Activated naive CD8-positive, alpha-beta T cell (primary cell): ENCODE measurements around the gene MCRIP2.

ENCODE experiments used
- H3K27ac Mint-ChIP-seq: one replicate; pipeline ENCODE4 v1.8.0; 2021; ENCODE audit warnings: mixed read lengths
- H3K27me3 Mint-ChIP-seq: one replicate; pipeline ENCODE4 v1.8.0; 2021; ENCODE audit warnings: mixed read lengths
- H3K36me3 Mint-ChIP-seq: one replicate; pipeline ENCODE4 v1.8.0; 2021; ENCODE audit warnings: mixed read lengths
- H3K4me1 Mint-ChIP-seq: one replicate; pipeline ENCODE4 v1.8.0; 2021; ENCODE audit warnings: low read depth, mixed read lengths
- H3K4me3 Mint-ChIP-seq: one replicate; pipeline ENCODE4 v1.8.0; 2021; ENCODE audit warnings: mild to moderate bottlenecking, mixed read lengths
- H3K9me3 Mint-ChIP-seq: one replicate; pipeline ENCODE4 v1.8.0; 2021; ENCODE audit warnings: low read depth, mixed read lengths

MCRIP2 gene

GRCh38 chr16:662095-662494, 20.5 kb downstream of the MCRIP2 start:
- no peaks in the 10 kb centered on the region for H3K36me3 Mint-ChIP-seq
- no peaks in the 10 kb centered on the region for H3K9me3 Mint-ChIP-seq
- no peak overlapping the region for H3K4me3 Mint-ChIP-seq
- no peak overlapping the region for H3K27ac Mint-ChIP-seq
- H3K27me3 Mint-ChIP-seq, result no peaks in the 10 kb centered on the region
- H3K4me1 Mint-ChIP-seq, result peaks cover 3% of the 10 kb centered on the region

DNA sequence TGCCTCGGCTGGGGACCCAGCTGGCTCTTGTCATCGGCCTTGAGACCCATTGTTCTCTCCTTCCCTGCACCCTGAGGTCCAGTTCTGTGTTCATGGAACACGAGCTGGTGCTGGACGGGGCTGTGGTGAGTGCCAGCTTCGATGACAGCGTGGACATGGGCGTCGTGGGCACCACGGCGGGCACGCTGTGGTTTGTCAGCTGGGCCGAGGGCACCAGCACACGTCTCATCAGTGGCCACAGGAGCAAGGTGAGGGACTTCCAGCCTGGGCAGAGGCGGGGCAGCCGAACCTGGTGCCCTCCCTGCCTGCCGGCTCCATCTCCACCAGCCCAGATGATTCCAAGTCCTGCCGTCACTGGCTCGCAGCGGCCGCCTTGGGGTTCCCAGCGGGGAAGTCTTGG, 21.0 kb downstream of the MCRIP2 start:
- Mint-ChIP-seq H3K27me3 (no peaks in the 10 kb centered on the region), H3K27ac (no peak overlapping the region), H3K4me1 (peaks cover 5% of the 10 kb centered on the region)

DNA sequence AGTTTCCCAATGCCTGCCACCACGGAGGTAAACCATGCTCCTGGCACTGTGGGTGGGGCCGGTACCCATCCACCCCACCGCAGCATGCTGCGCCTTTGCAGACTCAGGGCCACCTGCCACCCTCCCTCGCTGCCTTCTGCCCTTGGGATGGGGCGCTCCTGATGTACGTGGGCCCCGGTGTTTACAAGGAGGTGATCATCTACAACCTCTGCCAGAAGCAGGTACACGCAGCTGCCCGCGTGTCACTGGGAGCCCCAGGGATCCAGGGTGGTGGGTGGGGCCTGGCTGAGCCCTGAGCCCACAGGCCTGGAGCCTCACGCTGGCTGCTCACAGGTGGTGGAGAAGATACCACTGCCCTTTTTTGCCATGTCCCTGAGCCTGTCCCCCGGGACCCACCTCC, 24.9 kb downstream of the MCRIP2 start:
- H3K27me3 Mint-ChIP-seq, result no peaks in the 10 kb centered on the region
- peaks cover 6% of the 10 kb centered on the region for H3K4me1 Mint-ChIP-seq
- no peaks in the 10 kb centered on the region for H3K36me3 Mint-ChIP-seq
- no peaks in the 10 kb centered on the region for H3K9me3 Mint-ChIP-seq
- no peak overlapping the region for H3K4me3 Mint-ChIP-seq
- no peak overlapping the region for H3K27ac Mint-ChIP-seq

More for the DNA sequence above, 21.0 kb downstream of the MCRIP2 start:
- Mint-ChIP-seq H3K4me3 (no peak overlapping the region), H3K36me3 (no peaks in the 10 kb centered on the region), H3K9me3 (no peaks in the 10 kb centered on the region)

GRCh38 chr16:667113-667779, 25.6 kb downstream of the MCRIP2 start:
- Mint-ChIP-seq H3K27me3 (no peaks in the 10 kb centered on the region), H3K9me3 (no peaks in the 10 kb centered on the region), H3K36me3 (no peaks in the 10 kb centered on the region), H3K4me3 (peak overlapping the region; percentile 81), H3K27ac (peak overlapping the region; percentile 82), H3K4me1 (peaks cover 6% of the 10 kb centered on the region)

DNA sequence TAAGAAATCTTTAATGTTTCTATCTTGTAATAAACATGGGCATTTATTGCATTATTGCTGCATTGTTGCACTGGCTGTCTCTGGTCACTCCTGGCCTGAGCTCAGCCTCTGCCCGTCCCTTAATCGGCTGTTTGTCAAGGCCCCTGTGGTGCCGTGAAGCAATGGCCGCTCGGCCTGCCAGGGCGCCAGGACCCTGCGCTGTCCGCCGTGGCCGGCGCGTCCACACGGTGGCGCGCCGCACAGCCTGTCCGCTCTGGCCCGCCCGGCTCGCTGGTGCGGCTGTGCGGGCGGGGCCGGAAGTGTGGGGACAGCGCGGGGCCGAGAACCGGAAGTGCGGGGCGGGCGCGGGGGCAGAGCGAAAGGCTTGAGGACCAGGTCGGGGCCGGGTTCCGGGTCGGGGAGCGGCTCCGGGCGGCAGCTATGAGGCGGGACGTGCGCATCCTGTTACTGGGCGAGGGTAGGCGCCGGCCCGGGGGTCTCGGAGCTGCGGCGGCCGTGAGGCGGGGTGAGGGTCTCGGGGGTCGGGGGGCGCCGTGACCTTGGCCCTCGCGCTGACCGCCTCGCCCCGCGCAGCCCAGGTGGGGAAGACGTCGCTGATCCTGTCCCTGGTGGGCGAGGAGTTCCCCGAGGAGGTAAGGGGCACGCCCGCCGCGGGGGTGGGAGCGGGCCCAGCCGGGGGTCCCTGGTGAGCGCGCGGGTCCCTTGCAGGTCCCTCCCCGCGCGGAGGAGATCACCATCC, 26.3 kb downstream of the MCRIP2 start, which contains the start of gene RHOT2:
Gene RHOT2, plus strand, starts transcription at position 353 of the 739 bp plus-strand sequence. Its CDS starts 68 bp downstream, at position 421.
- no peaks in the 10 kb centered on the region for H3K36me3 Mint-ChIP-seq
- H3K27me3 Mint-ChIP-seq, result no peaks in the 10 kb centered on the region

GRCh38 chr16:668519-669171, 27.0 kb downstream of the MCRIP2 start:
- H3K27ac Mint-ChIP-seq, result no peak overlapping the region
- no peaks in the 10 kb centered on the region for H3K36me3 Mint-ChIP-seq
- peak overlapping the region; percentile 79 for H3K4me3 Mint-ChIP-seq
- H3K27me3 Mint-ChIP-seq, result no peaks in the 10 kb centered on the region
- no peaks in the 10 kb centered on the region for H3K9me3 Mint-ChIP-seq
- peaks cover 6% of the 10 kb centered on the region for H3K4me1 Mint-ChIP-seq

More for the DNA sequence above, 26.3 kb downstream of the MCRIP2 start, which contains the start of gene RHOT2:
- H3K4me1 Mint-ChIP-seq, result peaks cover 6% of the 10 kb centered on the region
- peak within 1 kb of the TSS; percentile 81 for H3K4me3 Mint-ChIP-seq
- no peaks in the 10 kb centered on the region for H3K9me3 Mint-ChIP-seq
- H3K27ac Mint-ChIP-seq, result peak within 1 kb of the TSS; percentile 82

- H3K4me1 Mint-ChIP-seq, result peaks cover 6% of the 10 kb centered on the region
- no peaks in the 10 kb centered on the region for H3K27me3 Mint-ChIP-seq
- peak overlapping the region; percentile 79 for H3K4me3 Mint-ChIP-seq
- H3K36me3 Mint-ChIP-seq, result no peaks in the 10 kb centered on the region
- no peaks in the 10 kb centered on the region for H3K9me3 Mint-ChIP-seq
- no peak overlapping the region for H3K27ac Mint-ChIP-seq
Observed at GRCh38 chr16:669666-670065, 28.0 kb downstream of the MCRIP2 start.

DNA sequence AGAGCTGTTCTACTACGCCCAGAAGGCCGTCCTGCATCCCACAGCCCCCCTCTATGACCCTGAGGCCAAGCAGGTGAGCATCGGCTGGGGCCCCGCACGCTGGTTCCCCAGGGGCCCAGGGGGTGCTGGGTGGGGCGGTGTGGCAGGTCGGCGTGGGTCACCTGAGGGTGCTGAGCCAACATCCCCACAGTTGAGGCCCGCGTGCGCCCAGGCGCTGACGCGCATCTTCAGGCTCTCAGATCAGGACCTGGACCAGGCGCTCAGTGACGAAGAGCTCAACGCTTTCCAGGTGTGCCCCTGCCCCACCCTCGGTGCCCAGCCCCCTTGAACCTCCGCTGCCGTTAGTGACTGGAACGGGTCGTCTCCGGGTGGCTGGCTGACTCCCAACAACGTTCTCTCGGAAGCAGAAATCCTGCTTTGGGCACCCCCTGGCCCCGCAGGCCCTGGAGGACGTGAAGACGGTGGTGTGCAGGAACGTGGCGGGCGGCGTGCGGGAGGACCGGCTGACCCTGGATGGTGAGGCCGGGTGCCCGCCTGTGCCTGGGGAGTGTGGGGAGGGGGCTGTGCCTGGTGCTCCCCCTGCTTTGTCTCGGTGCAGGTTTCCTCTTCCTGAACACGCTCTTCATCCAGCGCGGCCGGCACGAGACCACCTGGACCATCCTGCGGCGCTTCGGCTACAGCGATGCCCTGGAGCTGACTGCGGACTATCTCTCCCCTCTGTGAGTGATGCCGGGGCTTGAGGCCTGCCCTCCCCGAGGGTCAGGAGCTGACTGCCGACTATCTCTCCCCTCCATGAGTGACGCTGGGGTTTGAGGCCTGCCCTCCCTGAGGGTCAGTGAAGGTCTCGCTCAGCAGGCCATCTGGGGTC, 29.1 kb downstream of the MCRIP2 start:
- Mint-ChIP-seq H3K36me3 (no peaks in the 10 kb centered on the region), H3K27ac (no peak overlapping the region), H3K9me3 (no peaks in the 10 kb centered on the region), H3K4me1 (peaks cover 9% of the 10 kb centered on the region), H3K27me3 (no peaks in the 10 kb centered on the region), H3K4me3 (peak overlapping the region; percentile 56)

DNA sequence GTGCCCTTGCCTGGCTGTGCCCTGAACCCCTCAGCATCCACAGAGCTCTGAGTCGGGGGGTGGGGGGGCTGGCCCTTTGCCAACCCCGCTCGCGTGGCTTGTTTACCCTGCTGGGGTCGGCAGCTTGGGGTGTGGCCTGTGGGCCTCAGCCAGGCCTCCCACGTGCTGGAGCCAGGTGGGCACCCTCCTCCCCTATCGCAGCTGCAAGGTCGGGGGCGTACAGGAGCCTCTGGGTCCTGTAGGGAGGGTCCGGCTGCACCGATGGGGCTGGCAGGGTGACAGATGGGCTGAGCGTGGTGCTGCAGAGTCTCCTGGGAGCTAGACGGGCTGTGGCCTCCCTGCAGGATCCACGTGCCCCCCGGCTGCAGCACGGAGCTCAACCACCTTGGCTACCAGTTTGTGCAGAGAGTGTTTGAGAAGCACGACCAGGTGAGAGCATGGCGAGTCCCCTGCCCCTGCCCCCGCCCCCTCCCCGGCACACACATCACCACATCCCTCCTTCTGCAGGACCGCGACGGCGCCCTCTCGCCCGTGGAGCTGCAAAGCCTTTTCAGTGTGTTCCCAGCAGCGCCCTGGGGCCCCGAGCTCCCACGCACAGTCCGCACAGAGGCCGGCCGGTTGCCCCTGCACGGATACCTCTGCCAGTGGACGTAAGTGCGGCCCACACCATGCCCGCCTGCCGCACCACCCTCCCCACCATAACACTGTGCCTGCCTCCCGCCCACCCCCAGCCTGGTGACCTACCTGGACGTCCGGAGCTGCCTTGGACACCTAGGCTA, 29.9 kb downstream of the MCRIP2 start:
- no peaks in the 10 kb centered on the region for H3K36me3 Mint-ChIP-seq
- peaks cover 9% of the 10 kb centered on the region for H3K4me1 Mint-ChIP-seq
- H3K27me3 Mint-ChIP-seq, result no peaks in the 10 kb centered on the region
- H3K4me3 Mint-ChIP-seq, result no peak overlapping the region
- H3K27ac Mint-ChIP-seq, result no peak overlapping the region
- no peaks in the 10 kb centered on the region for H3K9me3 Mint-ChIP-seq

DNA sequence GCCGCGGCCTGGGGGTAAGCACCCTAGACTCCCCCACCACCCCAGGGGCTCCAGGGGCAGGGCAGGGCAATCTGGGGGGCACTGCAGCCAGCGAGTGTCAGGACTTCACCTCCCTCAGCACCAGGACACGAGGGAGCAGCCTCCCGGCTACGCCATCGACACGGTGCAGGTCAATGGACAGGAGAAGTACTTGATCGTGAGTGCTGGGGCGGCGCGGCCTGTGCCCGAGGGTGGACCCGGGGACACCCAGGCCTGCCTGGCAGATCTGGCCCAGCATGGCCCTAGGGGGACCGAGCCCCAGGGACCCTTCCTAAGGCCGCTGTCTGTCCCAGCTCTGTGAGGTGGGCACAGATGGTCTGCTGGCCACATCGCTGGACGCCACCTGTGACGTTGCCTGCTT, 30.7 kb downstream of the MCRIP2 start:
- Mint-ChIP-seq H3K4me3 (no peak overlapping the region), H3K9me3 (no peaks in the 10 kb centered on the region), H3K27ac (no peak overlapping the region), H3K4me1 (peaks cover 9% of the 10 kb centered on the region), H3K27me3 (no peaks in the 10 kb centered on the region), H3K36me3 (no peaks in the 10 kb centered on the region)

- no peak overlapping the region for H3K27ac Mint-ChIP-seq
- H3K36me3 Mint-ChIP-seq, result no peaks in the 10 kb centered on the region
- no peak overlapping the region for H3K4me3 Mint-ChIP-seq
Observed at GRCh38 chr16:672851-673250, 31.2 kb downstream of the MCRIP2 start.

DNA sequence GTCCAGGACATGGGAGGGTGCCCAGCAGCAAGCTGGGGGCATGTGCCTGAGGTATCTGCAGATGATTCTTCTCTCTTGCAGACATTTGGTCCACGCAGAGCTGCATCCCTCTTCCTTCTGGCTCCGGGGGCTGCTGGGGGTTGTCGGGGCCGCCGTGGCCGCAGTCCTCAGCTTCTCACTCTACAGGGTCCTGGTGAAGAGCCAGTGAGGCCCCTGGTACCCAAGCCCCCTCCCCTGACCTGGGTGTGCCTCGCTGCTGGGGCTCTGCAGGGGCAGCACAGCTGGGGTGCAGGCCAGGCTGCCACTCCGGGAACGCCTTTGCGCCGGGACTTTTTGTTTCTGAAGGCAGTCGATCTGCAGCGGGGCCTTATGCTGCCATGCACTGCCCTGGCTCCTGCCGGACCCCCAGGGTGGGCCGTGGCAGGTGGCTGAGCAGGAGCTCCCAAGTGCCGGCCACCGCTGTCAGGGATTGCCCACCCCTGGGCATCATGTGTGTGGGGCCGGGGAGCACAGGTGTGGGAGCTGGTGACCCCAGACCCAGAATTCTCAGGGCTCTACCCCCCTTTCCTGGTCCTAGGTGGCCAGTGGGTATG, 31.9 kb downstream of the MCRIP2 start:
- Mint-ChIP-seq H3K9me3 (no peaks in the 10 kb centered on the region), H3K27ac (no peak overlapping the region), H3K36me3 (no peaks in the 10 kb centered on the region), H3K27me3 (no peaks in the 10 kb centered on the region), H3K4me1 (peaks cover 5% of the 10 kb centered on the region), H3K4me3 (no peak overlapping the region)

More at GRCh38 chr16:672851-673250, 31.2 kb downstream of the MCRIP2 start:
- H3K27me3 Mint-ChIP-seq, result no peaks in the 10 kb centered on the region
- H3K4me1 Mint-ChIP-seq, result peaks cover 5% of the 10 kb centered on the region
- no peaks in the 10 kb centered on the region for H3K9me3 Mint-ChIP-seq

DNA sequence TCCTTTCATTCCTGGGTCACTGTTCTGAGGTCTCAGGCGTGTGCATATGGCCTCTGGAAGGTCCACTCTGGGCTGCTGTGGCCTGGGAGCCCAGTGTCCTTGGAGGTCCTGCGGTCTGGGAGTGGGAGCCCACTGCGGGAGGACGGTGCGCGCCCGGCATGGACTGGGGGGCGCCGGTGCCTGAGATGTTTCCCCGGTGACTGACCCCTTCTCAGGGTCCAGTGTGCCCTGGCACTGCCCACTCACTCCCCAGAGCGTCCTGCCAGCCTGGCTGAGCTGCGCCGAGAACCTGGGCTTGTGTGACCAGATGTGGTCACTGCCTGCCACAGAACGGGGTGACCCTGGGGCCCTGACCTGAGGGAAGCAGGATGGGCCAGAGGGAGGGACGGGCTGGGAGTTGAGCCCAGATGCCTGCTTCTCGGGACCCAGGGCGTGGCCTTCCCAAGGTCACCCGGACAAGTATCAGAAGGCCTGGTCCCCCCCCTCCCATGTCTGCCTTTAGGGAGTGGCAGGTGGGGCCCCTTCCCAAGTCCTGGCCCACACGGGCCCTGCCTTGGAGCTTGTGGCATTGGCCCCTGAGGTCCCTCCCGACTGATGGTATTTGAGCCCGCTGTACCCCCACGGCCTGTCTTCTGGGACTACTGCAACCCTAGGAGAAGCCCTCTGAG, 32.7 kb downstream of the MCRIP2 start:
- H3K9me3 Mint-ChIP-seq, result no peaks in the 10 kb centered on the region
- H3K4me1 Mint-ChIP-seq, result peaks cover 7% of the 10 kb centered on the region
- no peak overlapping the region for H3K27ac Mint-ChIP-seq
- no peaks in the 10 kb centered on the region for H3K36me3 Mint-ChIP-seq
- no peaks in the 10 kb centered on the region for H3K27me3 Mint-ChIP-seq
- H3K4me3 Mint-ChIP-seq, result peak overlapping the region; percentile 35
